ENCODE results near the gene CAPZB. TPM values are rescaled to one million over a fixed set of nuclear protein-coding genes. Genes with fewer than 3 reads are reported as not detected.

Gene CAPZB
- total RNA-seq, 1 donor from 2014 or later = 352 TPM

DNA sequence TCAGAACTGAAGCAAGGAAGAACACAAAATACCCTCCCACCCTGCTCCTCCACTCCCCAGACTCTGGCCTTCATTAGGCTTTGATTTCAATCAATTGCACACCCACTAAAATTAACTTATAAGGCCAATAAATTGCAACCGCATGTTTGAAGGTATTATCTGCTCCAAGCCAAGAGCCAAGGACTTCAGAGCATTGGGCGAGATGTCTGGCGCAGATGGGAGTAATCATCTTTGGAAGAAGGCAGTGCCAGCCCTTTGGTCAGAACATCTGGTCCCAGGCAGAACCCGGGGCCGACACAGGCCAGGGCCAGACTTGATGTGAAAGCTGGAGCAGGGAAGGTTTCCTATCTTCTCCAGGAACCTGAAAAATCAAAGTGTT is 113.2 kb downstream of the CAPZB start:
- Mint-ChIP-seq H3K36me3 (ENCODE audit: low read depth) (peaks cover 13% of the 10 kb centered on the region), H3K27me3 (ENCODE audit: low read depth) (no peaks in the 10 kb centered on the region), H3K4me1 (ENCODE audit: low read depth) (peaks cover 4% of the 10 kb centered on the region), H3K4me3 (ENCODE audit: unreplicated experiment) (no peak overlapping the region), H3K9me3 (ENCODE audit: low read depth) (peaks cover 3% of the 10 kb centered on the region), H3K27ac (ENCODE audit: unreplicated experiment) (no peak overlapping the region)
- TF ChIP-seq CTCF (IDR thresholded peaks at IDR 0.05) = no peak
- no peak for DNase-seq (ENCODE audit: low spot score)

DNA sequence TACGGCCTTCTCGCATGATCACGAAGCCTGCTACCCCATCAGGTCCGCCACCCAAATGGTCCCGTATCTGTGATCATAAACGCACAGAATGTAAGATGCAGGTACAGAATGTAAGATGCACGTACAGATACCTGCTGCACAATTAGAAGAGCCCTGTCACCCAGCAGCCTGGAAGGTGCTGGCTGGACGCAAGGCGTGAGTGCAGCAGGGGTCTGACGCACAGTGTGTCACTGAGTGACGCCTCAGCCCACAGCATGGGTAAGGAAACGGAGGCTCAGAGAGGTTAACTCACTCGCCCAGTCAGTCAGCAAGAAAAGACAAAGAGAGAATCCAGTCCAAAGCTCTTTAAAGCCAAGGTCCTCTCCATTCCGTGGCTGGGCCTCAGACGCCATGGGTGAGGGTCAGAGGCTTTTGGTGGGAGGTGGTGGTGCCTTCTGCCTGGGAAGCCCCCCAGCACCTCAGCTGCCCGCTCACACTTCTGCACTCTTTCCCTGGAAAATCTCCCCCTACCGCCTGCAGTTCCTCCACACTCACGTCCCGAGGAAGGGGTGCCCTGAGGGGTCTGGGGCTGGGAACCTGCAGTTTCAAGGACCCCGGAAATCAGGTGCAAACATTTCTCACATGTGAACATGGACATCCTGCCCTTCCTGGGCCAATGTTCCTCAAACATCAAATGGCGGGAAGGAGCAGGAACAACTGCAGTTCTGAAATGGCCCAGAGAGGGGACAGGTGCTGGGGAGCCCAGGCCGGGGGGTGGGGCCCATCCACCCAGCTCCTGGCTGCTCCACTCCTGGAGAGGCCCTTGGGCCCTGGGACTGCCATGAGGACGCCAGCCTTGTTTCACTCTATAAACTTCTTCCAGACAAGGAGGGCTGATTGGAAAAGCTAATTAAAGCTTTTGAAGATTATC is 113.9 kb downstream of the CAPZB start:
- Mint-ChIP-seq H3K27ac (ENCODE audit: unreplicated experiment) (no peak overlapping the region), H3K9me3 (ENCODE audit: low read depth) (no peaks in the 10 kb centered on the region), H3K4me3 (ENCODE audit: unreplicated experiment) (no peak overlapping the region), H3K4me1 (ENCODE audit: low read depth) (peaks cover 10% of the 10 kb centered on the region), H3K27me3 (ENCODE audit: low read depth) (no peaks in the 10 kb centered on the region), H3K36me3 (ENCODE audit: low read depth) (peaks cover 7% of the 10 kb centered on the region)
- DNase-seq (ENCODE audit: low spot score) = no peak
- TF ChIP-seq CTCF (IDR thresholded peaks at IDR 0.05) = no peak

- no peak for DNase-seq (ENCODE audit: low spot score)
- no peaks in the 10 kb centered on the region for H3K9me3 Mint-ChIP-seq (ENCODE audit: low read depth)
- peaks cover 3% of the 10 kb centered on the region for H3K36me3 Mint-ChIP-seq (ENCODE audit: low read depth)
- H3K27me3 Mint-ChIP-seq (ENCODE audit: low read depth) = no peaks in the 10 kb centered on the region
- no peak for TF ChIP-seq CTCF (IDR thresholded peaks at IDR 0.05)
- peak overlapping the region; percentile 43 for H3K27ac Mint-ChIP-seq (ENCODE audit: unreplicated experiment)
- H3K4me3 Mint-ChIP-seq (ENCODE audit: unreplicated experiment) = no peak overlapping the region
- peaks cover 19% of the 10 kb centered on the region for H3K4me1 Mint-ChIP-seq (ENCODE audit: low read depth)
These were observed 114.7 kb downstream of the CAPZB start for GRCh38 chr1:19370453-19371170.

DNA sequence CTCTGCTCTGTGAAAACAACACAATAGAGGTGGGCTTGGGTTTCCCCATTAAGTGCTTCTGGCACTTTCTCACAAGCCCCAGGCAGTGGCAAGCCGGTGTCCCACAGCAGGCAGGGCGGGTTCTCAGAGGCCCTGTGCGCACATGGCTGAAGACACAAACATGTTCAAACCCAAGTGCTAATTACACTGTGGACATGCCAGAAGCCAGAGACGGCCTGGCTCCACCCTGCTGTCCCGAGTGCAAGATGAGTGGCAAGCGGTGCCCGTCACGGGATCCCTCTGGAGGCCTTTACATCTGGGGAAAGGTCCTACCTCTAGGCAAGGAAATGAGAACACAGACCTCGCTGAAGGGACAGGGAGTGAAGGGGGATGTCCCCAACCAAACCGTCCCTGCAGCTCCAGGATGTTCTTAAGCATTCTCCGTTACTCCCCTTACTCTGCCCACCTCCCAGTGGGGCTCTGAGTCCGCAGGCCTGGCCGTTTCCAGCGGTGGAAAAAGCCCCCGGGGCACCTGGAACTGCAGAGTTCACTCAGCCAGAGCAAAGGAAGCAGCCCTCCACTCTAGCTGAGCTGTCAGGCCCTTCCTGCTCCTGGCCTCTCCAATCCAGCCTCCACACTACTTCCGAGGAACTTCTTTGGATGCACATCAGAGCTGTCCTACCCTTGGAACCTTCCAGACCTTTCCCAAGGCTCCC is 115.8 kb downstream of the CAPZB start:
- peaks cover 26% of the 10 kb centered on the region for H3K4me1 Mint-ChIP-seq (ENCODE audit: low read depth)
- DNase-seq (ENCODE audit: low spot score) = no peak
- no peaks in the 10 kb centered on the region for H3K9me3 Mint-ChIP-seq (ENCODE audit: low read depth)
- peaks cover 6% of the 10 kb centered on the region for H3K36me3 Mint-ChIP-seq (ENCODE audit: low read depth)
- H3K27me3 Mint-ChIP-seq (ENCODE audit: low read depth) = no peaks in the 10 kb centered on the region
- H3K27ac Mint-ChIP-seq (ENCODE audit: unreplicated experiment) = no peak overlapping the region
- H3K4me3 Mint-ChIP-seq (ENCODE audit: unreplicated experiment) = no peak overlapping the region
- TF ChIP-seq CTCF (IDR thresholded peaks at IDR 0.05) = no peak

GRCh38 chr1:19368964-19369363 is 116.4 kb downstream of the CAPZB start:
- no peak for DNase-seq (ENCODE audit: low spot score)
- H3K9me3 Mint-ChIP-seq (ENCODE audit: low read depth) = no peaks in the 10 kb centered on the region
- H3K27me3 Mint-ChIP-seq (ENCODE audit: low read depth) = no peaks in the 10 kb centered on the region
- H3K4me1 Mint-ChIP-seq (ENCODE audit: low read depth) = peaks cover 29% of the 10 kb centered on the region
- H3K27ac Mint-ChIP-seq (ENCODE audit: unreplicated experiment) = no peak overlapping the region
- TF ChIP-seq CTCF (IDR thresholded peaks at IDR 0.05) = no peak
- H3K4me3 Mint-ChIP-seq (ENCODE audit: unreplicated experiment) = no peak overlapping the region
- peaks cover 9% of the 10 kb centered on the region for H3K36me3 Mint-ChIP-seq (ENCODE audit: low read depth)

All from chondrocyte (in vitro differentiated cells).